ENCODE results near the gene GSTO2.

The GSTO2 gene

DNA sequence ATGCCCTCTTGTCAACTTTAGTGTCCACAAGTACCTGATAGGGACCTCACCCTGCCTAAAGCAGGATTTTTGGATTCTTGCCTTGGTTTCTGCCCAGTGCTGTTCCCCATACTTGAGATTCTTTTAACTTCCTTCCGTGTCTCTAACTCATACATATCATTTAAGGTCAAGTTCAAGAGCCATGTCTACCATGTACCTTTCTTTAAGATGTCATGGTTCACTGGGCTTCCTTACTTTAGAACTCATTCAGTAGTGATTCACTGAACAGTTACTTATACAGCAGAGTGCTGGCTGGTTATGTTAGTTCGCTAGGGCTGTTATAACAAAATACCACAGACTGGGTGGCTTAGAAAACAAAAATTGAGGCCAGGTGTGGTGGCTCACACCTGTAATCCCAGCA is 79.6 kb downstream of the GSTO2 start:
- Histone ChIP-seq H2AFZ (ENCODE audit: low read length) (no peak overlapping the region), H3K9ac (ENCODE audit: low read length) (no peak overlapping the region), H3K4me1 (ENCODE audit: low read length) (peaks cover 17% of the 10 kb centered on the region), H3K9me3 (replicated peaks; ENCODE audit: insufficient read depth, low read length) (no peaks in the 10 kb centered on the region), H4K20me1 (ENCODE audit: insufficient read depth, low read length) (no peaks in the 10 kb centered on the region), H3K36me3 (replicated peaks; ENCODE audit: insufficient read depth, low read length) (no peaks in the 10 kb centered on the region), H3K9me2 (replicated peaks; ENCODE audit: insufficient read depth, low read length) (no peaks in the 10 kb centered on the region), H3F3A (ENCODE audit: insufficient read depth, low read length) (peaks cover 15% of the 10 kb centered on the region), H3K27ac (ENCODE audit: low read length) (no peak overlapping the region), H3K27me3 (replicated peaks; ENCODE audit: insufficient read depth, low read length) (no peaks in the 10 kb centered on the region), H3K4me2 (ENCODE audit: low read depth, low read length) (no peak overlapping the region), H3K79me2 (ENCODE audit: low read length) (no peaks in the 10 kb centered on the region), H3K4me3 (ENCODE audit: low read length) (no peak overlapping the region)
- TF ChIP-seq EZH2 (optimal IDR thresholded peaks at IDR 0.05; ENCODE audit: low read depth, low read length) (no peak), EZH2phosphoT487 (IDR thresholded peaks at IDR 0.05; ENCODE audit: low read length) (no peak), CTCF (IDR thresholded peaks at IDR 0.05; ENCODE audit: low read length) (no peak)
- DNase-seq = no peak

GRCh38 chr10:104349623-104350126 is 80.7 kb downstream of the GSTO2 start:
- Histone ChIP-seq H3K27ac (ENCODE audit: low read length) (peak overlapping the region; percentile 54; the same call in 1 of the 2 replicates), H3K9ac (ENCODE audit: low read length) (peak overlapping the region; percentile 31; the same call in 1 of the 2 replicates), H3K9me2 (replicated peaks; ENCODE audit: insufficient read depth, low read length) (no peaks in the 10 kb centered on the region), H3K4me1 (ENCODE audit: low read length) (peaks cover 23% of the 10 kb centered on the region), H3K4me3 (ENCODE audit: low read length) (peak overlapping the region; percentile 31; the same call in 1 of the 2 replicates), H3F3A (ENCODE audit: insufficient read depth, low read length) (peaks cover 15% of the 10 kb centered on the region), H2AFZ (ENCODE audit: low read length) (peak overlapping the region; percentile 37), H3K27me3 (replicated peaks; ENCODE audit: insufficient read depth, low read length) (no peaks in the 10 kb centered on the region), H3K9me3 (replicated peaks; ENCODE audit: insufficient read depth, low read length) (no peaks in the 10 kb centered on the region), H3K36me3 (replicated peaks; ENCODE audit: insufficient read depth, low read length) (no peaks in the 10 kb centered on the region), H3K79me2 (ENCODE audit: low read length) (no peaks in the 10 kb centered on the region), H4K20me1 (ENCODE audit: insufficient read depth, low read length) (no peaks in the 10 kb centered on the region), H3K4me2 (ENCODE audit: low read depth, low read length) (peak overlapping the region; percentile 81)
- peak; percentile 39 for DNase-seq
- TF ChIP-seq CTCF (IDR thresholded peaks at IDR 0.05; ENCODE audit: low read length) = no peak
- TF ChIP-seq EZH2phosphoT487 (IDR thresholded peaks at IDR 0.05; ENCODE audit: low read length) = no peak
- TF ChIP-seq EZH2 (optimal IDR thresholded peaks at IDR 0.05; ENCODE audit: low read depth, low read length) = no peak

- H3K27ac ChIP-seq (ENCODE audit: low read length) = peak overlapping the region; percentile 54; the same call in 1 of the 2 replicates
Measured at GRCh38 chr10:104350127-104350635, 81.2 kb downstream of the GSTO2 start.

More at GRCh38 chr10:104350127-104350635, 81.2 kb downstream of the GSTO2 start:
- Histone ChIP-seq H3F3A (ENCODE audit: insufficient read depth, low read length) (peaks cover 15% of the 10 kb centered on the region), H3K4me1 (ENCODE audit: low read length) (peaks cover 23% of the 10 kb centered on the region), H3K79me2 (ENCODE audit: low read length) (no peaks in the 10 kb centered on the region), H3K9me2 (replicated peaks; ENCODE audit: insufficient read depth, low read length) (no peaks in the 10 kb centered on the region), H3K36me3 (replicated peaks; ENCODE audit: insufficient read depth, low read length) (no peaks in the 10 kb centered on the region), H3K9me3 (replicated peaks; ENCODE audit: insufficient read depth, low read length) (no peaks in the 10 kb centered on the region), H3K4me3 (ENCODE audit: low read length) (peak overlapping the region; percentile 31; the same call in 1 of the 2 replicates), H3K27me3 (replicated peaks; ENCODE audit: insufficient read depth, low read length) (no peaks in the 10 kb centered on the region), H2AFZ (ENCODE audit: low read length) (peak overlapping the region; percentile 37), H4K20me1 (ENCODE audit: insufficient read depth, low read length) (no peaks in the 10 kb centered on the region), H3K4me2 (ENCODE audit: low read depth, low read length) (peak overlapping the region; percentile 81), H3K9ac (ENCODE audit: low read length) (peak overlapping the region; percentile 25; the same call in 1 of the 2 replicates)
- TF ChIP-seq EZH2 (optimal IDR thresholded peaks at IDR 0.05; ENCODE audit: low read depth, low read length) = no peak
- TF ChIP-seq CTCF (IDR thresholded peaks at IDR 0.05; ENCODE audit: low read length) = peak; percentile 70
- peak; percentile 80 for DNase-seq

Data from MM.1S (cell line).